GM12874 (cell line): ENCODE data around the gene KCNB1.

ENCODE experiments used
- CTCF ChIP-seq: IDR thresholded peaks from 2 replicates; pipeline ENCODE4 v1.5.1; 2011; ENCODE audit warnings: low read depth, mild to moderate bottlenecking, control low read depth, low read length, moderate library complexity; ENCODE audit not compliant: insufficient read depth

Gene KCNB1

GRCh38 chr20:49377326-49377725 is 105.1 kb downstream of the KCNB1 start:
- TF ChIP-seq CTCF: no peak

GRCh38 chr20:49375170-49375569 is 107.3 kb downstream of the KCNB1 start:
- no peak for TF ChIP-seq CTCF

- TF ChIP-seq CTCF: no peak
These were observed 110.3 kb downstream of the KCNB1 start for GRCh38 chr20:49372095-49372734.

GRCh38 chr20:49368596-49368995 is 113.9 kb downstream of the KCNB1 start:
- TF ChIP-seq CTCF: no peak

- TF ChIP-seq CTCF: no peak
These were observed 115.4 kb downstream of the KCNB1 start for GRCh38 chr20:49367113-49367512.

GRCh38 chr20:49366687-49367086 is 115.8 kb downstream of the KCNB1 start:
- TF ChIP-seq CTCF: no peak

- TF ChIP-seq CTCF: no peak
These were observed 120.4 kb downstream of the KCNB1 start for GRCh38 chr20:49361862-49362660.
